Glutamatergic neuron (in vitro differentiated cells): ENCODE results near the gene ACRBP. TPM values are rescaled to one million over a fixed set of nuclear protein-coding genes. Genes with fewer than 3 reads are reported as not detected.

Experiments used
- DNase-seq: peaks from one replicate; pipeline ENCODE4 v3.0.0; 2022
- H3K27ac Mint-ChIP-seq: one replicate; pipeline ENCODE4 v1.8.0; 2020; ENCODE audit warnings: mild to moderate bottlenecking, mixed read lengths, inconsistent platforms; ENCODE audit not compliant: unreplicated experiment
- H3K27me3 Mint-ChIP-seq: one replicate; pipeline ENCODE4 v1.8.0; 2020; ENCODE audit warnings: mild to moderate bottlenecking, moderate library complexity, mixed read lengths, inconsistent platforms; ENCODE audit not compliant: unreplicated experiment
- H3K36me3 Mint-ChIP-seq: one replicate; pipeline ENCODE4 v1.8.0; 2020; ENCODE audit warnings: mild to moderate bottlenecking, mixed read lengths, inconsistent platforms; ENCODE audit not compliant: unreplicated experiment
- H3K4me1 Mint-ChIP-seq: one replicate; pipeline ENCODE4 v1.8.0; 2020; ENCODE audit warnings: mild to moderate bottlenecking, low read depth, mixed read lengths, inconsistent platforms; ENCODE audit not compliant: unreplicated experiment
- H3K4me3 Mint-ChIP-seq: one replicate; pipeline ENCODE4 v1.8.0; 2020; ENCODE audit warnings: mild to moderate bottlenecking, mixed read lengths, inconsistent platforms; ENCODE audit not compliant: unreplicated experiment
- H3K9me3 Mint-ChIP-seq: one replicate; pipeline ENCODE4 v1.8.0; 2020; ENCODE audit warnings: mild to moderate bottlenecking, moderate library complexity, mixed read lengths, inconsistent platforms; ENCODE audit not compliant: unreplicated experiment
- CTCF ChIP-seq: fragments of 200-600 bp; sonication (generic); IDR thresholded peaks from one replicate; pipeline ENCODE4 v1.5.0; 2021; ENCODE audit not compliant: partially characterized antibody, unreplicated experiment
- total RNA-seq: library from RNA; stranded (reverse); fragmentation: NEBNext Ultra II Directional; extraction: Animal tissue kit (Norgen Biotek cat#: 25700); gene quantifications from one replicate; pipeline ENCODE4 v1.2.1, GENCODE V29; 2021; ENCODE audit not compliant: unreplicated experiment

Gene ACRBP
- total RNA-seq, 1 donor from 2014 or later: 2.5 TPM

GRCh38 chr12:6650832-6651231 is 3.6 kb upstream of the ACRBP start:
- Mint-ChIP-seq H3K27me3 (peaks cover 6% of the 10 kb centered on the region), H3K27ac (no peak overlapping the region), H3K9me3 (peaks cover 10% of the 10 kb centered on the region), H3K4me1 (peaks cover 5% of the 10 kb centered on the region), H3K4me3 (no peak overlapping the region), H3K36me3 (peaks cover 8% of the 10 kb centered on the region)
- no peak for TF ChIP-seq CTCF
- no peak for DNase-seq

DNA sequence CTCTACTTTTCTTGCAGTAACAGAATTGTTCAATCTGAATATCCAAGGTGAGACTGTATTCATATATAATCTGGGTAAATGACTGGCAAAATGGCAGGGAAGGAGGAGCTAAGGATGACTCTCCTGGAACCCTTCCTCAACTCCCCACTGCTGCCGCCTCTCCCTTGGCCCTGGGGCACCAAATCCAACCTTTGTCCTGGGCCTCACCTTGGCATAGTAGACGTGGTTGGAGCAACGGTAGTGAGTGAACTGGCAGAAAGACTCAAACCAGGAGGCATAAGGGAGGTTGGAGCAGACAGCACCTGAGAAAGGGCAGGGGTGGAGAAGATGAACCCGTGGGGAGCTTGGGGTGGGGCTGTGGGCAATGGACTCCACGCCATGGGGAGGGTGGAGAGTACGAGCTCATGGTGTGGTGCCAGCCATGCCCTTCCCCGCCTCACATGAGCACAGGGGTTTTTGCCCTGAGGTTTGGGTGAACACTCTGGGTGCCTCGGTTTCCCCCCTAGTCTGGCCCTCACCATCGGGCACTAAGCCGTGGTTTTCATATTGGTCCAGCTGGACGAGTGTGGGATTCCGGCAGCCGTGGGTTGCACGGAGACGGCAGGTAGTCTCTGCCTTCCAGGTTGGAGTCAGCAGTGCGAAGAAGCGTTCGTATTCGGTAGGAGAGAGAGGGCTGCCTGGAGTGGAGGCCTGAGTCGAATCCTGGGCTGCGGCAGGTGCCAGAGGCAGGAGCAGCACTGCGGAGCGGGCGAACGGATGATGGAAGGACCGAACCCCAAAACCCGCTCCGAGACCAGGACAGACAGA is 753 bp downstream of the ACRBP start:
- Mint-ChIP-seq H3K9me3 (peaks cover 9% of the 10 kb centered on the region), H3K4me1 (peaks cover 5% of the 10 kb centered on the region), H3K27ac (peak overlapping the region; percentile 70), H3K4me3 (peak overlapping the region; percentile 88), H3K27me3 (peaks cover 9% of the 10 kb centered on the region), H3K36me3 (peaks cover 30% of the 10 kb centered on the region)
- DNase-seq: no peak
- TF ChIP-seq CTCF: no peak

- Mint-ChIP-seq H3K27ac (peak overlapping the region; percentile 69), H3K36me3 (peaks cover 36% of the 10 kb centered on the region), H3K4me1 (peaks cover 5% of the 10 kb centered on the region), H3K4me3 (no peak overlapping the region), H3K9me3 (peaks cover 12% of the 10 kb centered on the region), H3K27me3 (peaks cover 11% of the 10 kb centered on the region)
- DNase-seq: no peak
- no peak for TF ChIP-seq CTCF
These were observed 2.3 kb downstream of the ACRBP start for GRCh38 chr12:6644903-6645302.

- Mint-ChIP-seq H3K4me3 (no peak overlapping the region), H3K36me3 (peaks cover 36% of the 10 kb centered on the region), H3K9me3 (peaks cover 12% of the 10 kb centered on the region), H3K27me3 (peaks cover 10% of the 10 kb centered on the region), H3K4me1 (peaks cover 5% of the 10 kb centered on the region), H3K27ac (no peak overlapping the region)
- no peak for DNase-seq
- TF ChIP-seq CTCF: no peak
These were observed 3.0 kb downstream of the ACRBP start for GRCh38 chr12:6644257-6644596.

DNA sequence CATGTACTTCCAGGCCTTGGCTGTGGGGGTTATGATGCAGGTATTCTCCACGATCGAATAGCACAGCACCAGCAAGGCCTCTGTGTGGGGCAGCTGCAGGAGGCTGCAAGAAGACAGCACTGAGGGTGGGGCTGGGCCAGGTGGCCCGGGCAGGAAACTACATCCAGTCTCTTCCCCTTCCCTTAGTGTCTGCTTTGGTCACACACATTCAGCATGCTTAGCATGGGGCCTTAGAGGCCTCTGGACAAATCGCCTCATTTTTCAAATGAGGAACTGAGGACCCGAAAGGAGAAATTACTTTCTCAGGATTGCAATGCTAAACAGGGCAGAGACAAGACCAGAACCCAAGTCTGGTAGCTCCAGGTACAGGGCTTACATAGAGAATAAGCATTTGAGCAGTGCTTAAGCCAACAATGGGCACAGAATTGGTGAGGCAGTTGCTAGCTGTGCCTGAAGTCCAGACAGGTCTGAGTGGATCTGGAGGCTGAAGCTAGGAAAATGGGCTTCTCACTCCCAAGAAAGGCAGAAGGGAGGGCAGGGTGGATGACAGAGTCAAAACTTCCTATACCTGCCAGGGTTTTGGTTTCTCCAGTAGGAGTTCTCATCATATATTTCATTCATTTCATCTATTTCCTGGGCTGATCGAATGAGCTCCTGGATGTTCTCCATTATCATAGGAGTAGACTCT is 3.5 kb downstream of the ACRBP start:
- Mint-ChIP-seq H3K4me3 (no peak overlapping the region), H3K9me3 (peaks cover 12% of the 10 kb centered on the region), H3K27me3 (peaks cover 10% of the 10 kb centered on the region), H3K27ac (no peak overlapping the region), H3K4me1 (peaks cover 5% of the 10 kb centered on the region), H3K36me3 (peaks cover 36% of the 10 kb centered on the region)
- DNase-seq: no peak
- no peak for TF ChIP-seq CTCF
